GM23338 (cell line): ENCODE results near the gene ACY1. TPM values are rescaled to one million over a fixed set of nuclear protein-coding genes. Genes with fewer than 3 reads are reported as not detected.

ENCODE experiments used
- ATAC-seq: fragments of 200-7000 bp; cut with Tn5 transposase; 3 replicates; pipeline ENCODE4 v1.9.1; 2020
- DNase-seq: peaks from one replicate; pipeline ENCODE4 v3.0.0-alpha.2; 2015; ENCODE audit warnings: low spot score
- H2AFZ ChIP-seq: fragments of 200-600 bp; sonication (generic); 2 replicates; pipeline ENCODE4 v1.8.0; 2016; ENCODE audit warnings: antibody characterized with exemption, mild to moderate bottlenecking, moderate library complexity
- H3F3A ChIP-seq: fragments of 200-600 bp; sonication (generic); replicated peaks from 2 replicates; pipeline ENCODE4 v1.8.0; 2017; ENCODE audit warnings: antibody characterized with exemption, mixed run types, low read depth
- H3K27ac ChIP-seq: fragments of 200-600 bp; sonication (generic); 2 replicates; pipeline ENCODE4 v1.6.1; 2016; ENCODE audit warnings: low read depth
- H3K27me3 ChIP-seq: fragments of 200-600 bp; sonication (generic); 2 replicates; pipeline ENCODE4 v1.8.0; 2016; ENCODE audit warnings: mild to moderate bottlenecking, mixed run types, moderate library complexity; ENCODE audit not compliant: insufficient read depth
- H3K36me3 ChIP-seq: fragments of 200-600 bp; sonication (generic); 2 replicates; pipeline ENCODE4 v1.8.0; 2016; ENCODE audit warnings: mild to moderate bottlenecking; ENCODE audit not compliant: insufficient read depth
- H3K4me1 ChIP-seq: fragments of 200-600 bp; sonication (generic); 2 replicates; pipeline ENCODE4 v1.8.0; 2016; ENCODE audit warnings: mild to moderate bottlenecking, moderate library complexity; ENCODE audit not compliant: insufficient read depth
- H3K4me2 ChIP-seq: fragments of 200-600 bp; sonication (generic); 2 replicates; pipeline ENCODE4 v1.7.1; 2017; ENCODE audit warnings: mixed run types
- H3K4me3 ChIP-seq: fragments of 200-600 bp; sonication (generic); 2 replicates; pipeline ENCODE4 v1.6.1; 2016; ENCODE audit warnings: mixed run types
- H3K79me2 ChIP-seq: fragments of 200-600 bp; sonication (generic); replicated peaks from 2 replicates; pipeline ENCODE4 v1.8.0; 2017; ENCODE audit warnings: mild to moderate bottlenecking; ENCODE audit not compliant: insufficient read depth
- H3K9me2 ChIP-seq: fragments of 200-600 bp; sonication (generic); 2 replicates; pipeline ENCODE4 v1.8.0; 2017; ENCODE audit not compliant: insufficient read depth
- H4K20me1 ChIP-seq: fragments of 200-600 bp; sonication (generic); replicated peaks from 2 replicates; pipeline ENCODE4 v1.8.0; 2017; ENCODE audit warnings: mild to moderate bottlenecking; ENCODE audit not compliant: insufficient read depth
- H3K27ac Mint-ChIP-seq: 2 replicates; pipeline ENCODE4 v1.8.0; 2020; ENCODE audit warnings: inconsistent platforms, mild to moderate bottlenecking, moderate library complexity, mixed read lengths
- H3K27me3 Mint-ChIP-seq: 3 replicates; pipeline ENCODE4 v1.8.0; 2022; ENCODE audit warnings: low read depth, mild to moderate bottlenecking, moderate library complexity, mixed read lengths, inconsistent platforms; ENCODE audit not compliant: insufficient read depth, poor library complexity
- H3K36me3 Mint-ChIP-seq: 3 replicates; pipeline ENCODE4 v1.8.0; 2021; ENCODE audit warnings: low read depth, mild to moderate bottlenecking, inconsistent platforms, moderate library complexity, mixed read lengths
- H3K4me1 Mint-ChIP-seq: 3 replicates; pipeline ENCODE4 v1.8.0; 2020; ENCODE audit warnings: mild to moderate bottlenecking, inconsistent platforms, mixed read lengths
- H3K4me3 Mint-ChIP-seq: 3 replicates; pipeline ENCODE4 v1.8.0; 2021; ENCODE audit warnings: moderate library complexity, mild to moderate bottlenecking, inconsistent platforms, mixed read lengths
- H3K9me3 Mint-ChIP-seq: 3 replicates; pipeline ENCODE4 v1.8.0; 2020; ENCODE audit warnings: moderate library complexity, mild to moderate bottlenecking, inconsistent platforms, mixed read lengths
- CREB1 ChIP-seq: fragments of 250-450 bp; sonication (Bioruptor Pico); IDR thresholded peaks from 2 replicates; pipeline ENCODE4 v1.5.0; 2020; ENCODE audit warnings: low read depth, mild to moderate bottlenecking, moderate library complexity
- JUNB ChIP-seq: IDR thresholded peaks from one replicate; pipeline ENCODE4 v1.6.1; 2016; ENCODE audit warnings: antibody characterized with exemption; ENCODE audit not compliant: unreplicated experiment
- NANOG ChIP-seq: IDR thresholded peaks from 2 replicates; pipeline ENCODE4 v1.6.1; 2016; ENCODE audit warnings: antibody characterized with exemption, borderline replicate concordance
- ZNF331 ChIP-seq: fragments of 250-450 bp; sonication (Bioruptor Pico); IDR thresholded peaks from 2 replicates; pipeline ENCODE4 v1.5.0; 2020; ENCODE audit warnings: low read depth, mild to moderate bottlenecking, moderate library complexity
- polyA plus RNA-seq: library from polyadenylated mRNA; unstranded; fragments of >200 nt; fragmentation: Nextera tagmentation; extraction: Ambion mirVana; gene quantifications from 2 replicates; pipeline ENCODE4 v1.2.1, GENCODE V29; 2016
- total RNA-seq: library from RNA; depleted of rRNA; stranded (reverse); fragments of >200 nt; shearing (Covaris generic); gene quantifications from 2 replicates; pipeline ENCODE4 v1.2.3, GENCODE V29; 2014
- TF ChIP-seq, protein P1 (sequence below): fragments of 250-450 bp; sonication (Bioruptor Pico); IDR thresholded peaks from 2 replicates; pipeline ENCODE4 v1.5.0; 2020; ENCODE audit warnings: mild to moderate bottlenecking, moderate library complexity
- TF ChIP-seq, protein P2 (sequence below): IDR thresholded peaks from one replicate; pipeline ENCODE4 v1.6.1; 2018; ENCODE audit warnings: antibody characterized with exemption; ENCODE audit not compliant: unreplicated experiment

Gene ACY1
- total and polyA plus RNA-seq, 2 experiments from 2014 or later: 38.4 to 62.8 TPM

DNA sequence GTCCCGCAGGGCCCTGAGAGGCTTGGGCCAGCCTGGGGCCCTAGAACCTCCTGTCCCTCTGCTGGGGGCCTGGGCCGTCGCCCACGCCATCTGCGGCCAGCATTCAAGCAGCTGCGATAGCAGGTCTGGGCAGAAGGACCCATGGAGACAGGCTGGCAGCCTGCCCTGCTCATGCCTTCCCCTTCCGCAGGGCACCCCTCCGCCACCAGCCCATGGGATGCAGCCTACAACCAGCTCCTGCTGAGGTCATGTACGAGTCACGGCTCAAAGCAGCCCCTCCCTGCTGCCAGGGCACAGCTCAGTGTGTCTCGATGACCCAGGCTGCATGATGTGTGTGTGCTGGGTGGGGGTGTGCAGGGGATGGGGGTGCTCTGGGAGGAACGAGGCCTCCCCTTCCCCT is 45.2 kb downstream of the ACY1 start (continued):
- TF ChIP-seq, protein P1, sequence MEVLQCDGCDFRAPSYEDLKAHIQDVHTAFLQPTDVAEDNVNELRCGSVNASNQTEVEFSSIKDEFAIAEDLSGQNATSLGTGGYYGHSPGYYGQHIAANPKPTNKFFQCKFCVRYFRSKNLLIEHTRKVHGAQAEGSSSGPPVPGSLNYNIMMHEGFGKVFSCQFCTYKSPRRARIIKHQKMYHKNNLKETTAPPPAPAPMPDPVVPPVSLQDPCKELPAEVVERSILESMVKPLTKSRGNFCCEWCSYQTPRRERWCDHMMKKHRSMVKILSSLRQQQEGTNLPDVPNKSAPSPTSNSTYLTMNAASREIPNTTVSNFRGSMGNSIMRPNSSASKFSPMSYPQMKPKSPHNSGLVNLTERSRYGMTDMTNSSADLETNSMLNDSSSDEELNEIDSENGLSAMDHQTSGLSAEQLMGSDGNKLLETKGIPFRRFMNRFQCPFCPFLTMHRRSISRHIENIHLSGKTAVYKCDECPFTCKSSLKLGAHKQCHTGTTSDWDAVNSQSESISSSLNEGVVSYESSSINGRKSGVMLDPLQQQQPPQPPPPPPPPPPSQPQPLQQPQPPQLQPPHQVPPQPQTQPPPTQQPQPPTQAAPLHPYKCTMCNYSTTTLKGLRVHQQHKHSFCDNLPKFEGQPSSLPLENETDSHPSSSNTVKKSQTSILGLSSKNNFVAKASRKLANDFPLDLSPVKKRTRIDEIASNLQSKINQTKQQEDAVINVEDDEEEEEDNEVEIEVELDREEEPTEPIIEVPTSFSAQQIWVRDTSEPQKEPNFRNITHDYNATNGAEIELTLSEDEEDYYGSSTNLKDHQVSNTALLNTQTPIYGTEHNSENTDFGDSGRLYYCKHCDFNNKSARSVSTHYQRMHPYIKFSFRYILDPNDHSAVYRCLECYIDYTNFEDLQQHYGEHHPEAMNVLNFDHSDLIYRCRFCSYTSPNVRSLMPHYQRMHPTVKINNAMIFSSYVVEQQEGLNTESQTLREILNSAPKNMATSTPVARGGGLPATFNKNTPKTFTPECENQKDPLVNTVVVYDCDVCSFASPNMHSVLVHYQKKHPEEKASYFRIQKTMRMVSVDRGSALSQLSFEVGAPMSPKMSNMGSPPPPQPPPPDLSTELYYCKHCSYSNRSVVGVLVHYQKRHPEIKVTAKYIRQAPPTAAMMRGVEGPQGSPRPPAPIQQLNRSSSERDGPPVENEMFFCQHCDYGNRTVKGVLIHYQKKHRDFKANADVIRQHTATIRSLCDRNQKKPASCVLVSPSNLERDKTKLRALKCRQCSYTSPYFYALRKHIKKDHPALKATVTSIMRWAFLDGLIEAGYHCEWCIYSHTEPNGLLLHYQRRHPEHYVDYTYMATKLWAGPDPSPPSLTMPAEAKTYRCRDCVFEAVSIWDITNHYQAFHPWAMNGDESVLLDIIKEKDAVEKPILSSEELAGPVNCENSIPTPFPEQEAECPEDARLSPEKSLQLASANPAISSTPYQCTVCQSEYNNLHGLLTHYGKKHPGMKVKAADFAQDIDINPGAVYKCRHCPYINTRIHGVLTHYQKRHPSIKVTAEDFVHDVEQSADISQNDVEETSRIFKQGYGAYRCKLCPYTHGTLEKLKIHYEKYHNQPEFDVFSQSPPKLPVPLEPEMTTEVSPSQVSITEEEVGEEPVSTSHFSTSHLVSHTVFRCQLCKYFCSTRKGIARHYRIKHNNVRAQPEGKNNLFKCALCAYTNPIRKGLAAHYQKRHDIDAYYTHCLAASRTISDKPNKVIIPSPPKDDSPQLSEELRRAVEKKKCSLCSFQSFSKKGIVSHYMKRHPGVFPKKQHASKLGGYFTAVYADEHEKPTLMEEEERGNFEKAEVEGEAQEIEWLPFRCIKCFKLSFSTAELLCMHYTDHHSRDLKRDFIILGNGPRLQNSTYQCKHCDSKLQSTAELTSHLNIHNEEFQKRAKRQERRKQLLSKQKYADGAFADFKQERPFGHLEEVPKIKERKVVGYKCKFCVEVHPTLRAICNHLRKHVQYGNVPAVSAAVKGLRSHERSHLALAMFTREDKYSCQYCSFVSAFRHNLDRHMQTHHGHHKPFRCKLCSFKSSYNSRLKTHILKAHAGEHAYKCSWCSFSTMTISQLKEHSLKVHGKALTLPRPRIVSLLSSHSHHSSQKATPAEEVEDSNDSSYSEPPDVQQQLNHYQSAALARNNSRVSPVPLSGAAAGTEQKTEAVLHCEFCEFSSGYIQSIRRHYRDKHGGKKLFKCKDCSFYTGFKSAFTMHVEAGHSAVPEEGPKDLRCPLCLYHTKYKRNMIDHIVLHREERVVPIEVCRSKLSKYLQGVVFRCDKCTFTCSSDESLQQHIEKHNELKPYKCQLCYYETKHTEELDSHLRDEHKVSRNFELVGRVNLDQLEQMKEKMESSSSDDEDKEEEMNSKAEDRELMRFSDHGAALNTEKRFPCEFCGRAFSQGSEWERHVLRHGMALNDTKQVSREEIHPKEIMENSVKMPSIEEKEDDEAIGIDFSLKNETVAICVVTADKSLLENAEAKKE: no peak
- TF ChIP-seq NANOG (no peak), JUNB (no peak), CREB1 (CRISPR knock-in tag) (no peak), ZNF331 (CRISPR knock-in tag) (no peak)
- TF ChIP-seq, protein P2, sequence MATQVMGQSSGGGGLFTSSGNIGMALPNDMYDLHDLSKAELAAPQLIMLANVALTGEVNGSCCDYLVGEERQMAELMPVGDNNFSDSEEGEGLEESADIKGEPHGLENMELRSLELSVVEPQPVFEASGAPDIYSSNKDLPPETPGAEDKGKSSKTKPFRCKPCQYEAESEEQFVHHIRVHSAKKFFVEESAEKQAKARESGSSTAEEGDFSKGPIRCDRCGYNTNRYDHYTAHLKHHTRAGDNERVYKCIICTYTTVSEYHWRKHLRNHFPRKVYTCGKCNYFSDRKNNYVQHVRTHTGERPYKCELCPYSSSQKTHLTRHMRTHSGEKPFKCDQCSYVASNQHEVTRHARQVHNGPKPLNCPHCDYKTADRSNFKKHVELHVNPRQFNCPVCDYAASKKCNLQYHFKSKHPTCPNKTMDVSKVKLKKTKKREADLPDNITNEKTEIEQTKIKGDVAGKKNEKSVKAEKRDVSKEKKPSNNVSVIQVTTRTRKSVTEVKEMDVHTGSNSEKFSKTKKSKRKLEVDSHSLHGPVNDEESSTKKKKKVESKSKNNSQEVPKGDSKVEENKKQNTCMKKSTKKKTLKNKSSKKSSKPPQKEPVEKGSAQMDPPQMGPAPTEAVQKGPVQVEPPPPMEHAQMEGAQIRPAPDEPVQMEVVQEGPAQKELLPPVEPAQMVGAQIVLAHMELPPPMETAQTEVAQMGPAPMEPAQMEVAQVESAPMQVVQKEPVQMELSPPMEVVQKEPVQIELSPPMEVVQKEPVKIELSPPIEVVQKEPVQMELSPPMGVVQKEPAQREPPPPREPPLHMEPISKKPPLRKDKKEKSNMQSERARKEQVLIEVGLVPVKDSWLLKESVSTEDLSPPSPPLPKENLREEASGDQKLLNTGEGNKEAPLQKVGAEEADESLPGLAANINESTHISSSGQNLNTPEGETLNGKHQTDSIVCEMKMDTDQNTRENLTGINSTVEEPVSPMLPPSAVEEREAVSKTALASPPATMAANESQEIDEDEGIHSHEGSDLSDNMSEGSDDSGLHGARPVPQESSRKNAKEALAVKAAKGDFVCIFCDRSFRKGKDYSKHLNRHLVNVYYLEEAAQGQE: no peak

DNA sequence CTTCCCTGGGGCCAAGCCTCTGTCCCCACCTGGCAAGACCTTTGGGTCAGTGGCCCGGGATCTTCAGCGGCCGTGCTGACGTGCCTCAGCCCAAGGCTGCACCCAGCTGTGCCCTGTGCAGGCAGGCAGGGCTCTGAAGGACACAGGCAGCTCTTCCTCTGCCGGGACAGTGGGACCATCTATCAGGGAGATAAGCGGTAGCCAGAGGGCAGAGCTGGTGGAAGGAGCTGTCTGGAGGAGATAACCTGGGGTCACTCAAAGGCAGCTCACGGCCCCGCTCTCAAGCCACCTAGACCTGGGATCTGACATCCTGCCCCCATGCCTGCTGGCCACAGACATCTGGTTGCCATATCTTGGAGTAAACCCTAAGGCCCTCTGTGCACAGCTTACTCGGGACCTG is 45.7 kb downstream of the ACY1 start:
- Mint-ChIP-seq H3K4me1 (peaks cover 4% of the 10 kb centered on the region), H3K9me3 (no peaks in the 10 kb centered on the region), H3K4me3 (no peak overlapping the region), H3K36me3 (no peaks in the 10 kb centered on the region), H3K27ac (no peak overlapping the region), H3K27me3 (peaks cover 11% of the 10 kb centered on the region)
- no peaks in the 10 kb centered on the region for H3K27me3 ChIP-seq
- H3F3A ChIP-seq: no peaks in the 10 kb centered on the region
- DNase-seq (no peak), ATAC-seq (no peak)
- H3K79me2 ChIP-seq: no peaks in the 10 kb centered on the region
- H3K4me2 ChIP-seq: no peak overlapping the region
- no peaks in the 10 kb centered on the region for H3K36me3 ChIP-seq
- no peaks in the 10 kb centered on the region for H4K20me1 ChIP-seq
- no peaks in the 10 kb centered on the region for H3K4me1 ChIP-seq
- no peak for TF ChIP-seq NANOG
- H3K4me3 ChIP-seq: no peak overlapping the region
- no peaks in the 10 kb centered on the region for H3K9me2 ChIP-seq
- H3K27ac ChIP-seq: no peak overlapping the region
- H2AFZ ChIP-seq: no peak overlapping the region
